Measurements from ENCODE around the gene RCAN3.
"Not testable (repeated sequence)": the region's sequence is repeated elsewhere in the genome, so short reads cannot be mapped to it uniquely, and the experiment has no call there.

RCAN3 gene

GRCh38 chr1:24514946-24515345 lies 12.3 kb downstream of the RCAN3 start:
- no peak overlapping the region for H3K4me3 ChIP-seq (ENCODE audit: low read depth, low read length)
- DNase-seq (ENCODE audit: low read depth): no peak
- no peak for TF ChIP-seq CTCF (IDR thresholded peaks at IDR 0.05; ENCODE audit: low read depth, low read length, missing control alignments)

- not testable (repeated sequence) for DNase-seq (ENCODE audit: low read depth); H3K4me3 ChIP-seq (ENCODE audit: low read depth, low read length)
Measured at GRCh38 chr1:24515671-24516209, 13.1 kb downstream of the RCAN3 start.

- TF ChIP-seq CTCF (IDR thresholded peaks at IDR 0.05; ENCODE audit: low read depth, low read length, missing control alignments): no peak
- no peak for DNase-seq (ENCODE audit: low read depth)
- H3K4me3 ChIP-seq (ENCODE audit: low read depth, low read length): no peak overlapping the region
Measured at GRCh38 chr1:24516506-24516905, 13.9 kb downstream of the RCAN3 start.

- no peak for DNase-seq (ENCODE audit: low read depth)
- no peak for TF ChIP-seq CTCF (IDR thresholded peaks at IDR 0.05; ENCODE audit: low read depth, low read length, missing control alignments)
- no peak overlapping the region for H3K4me3 ChIP-seq (ENCODE audit: low read depth, low read length)
Measured at GRCh38 chr1:24517898-24518297, 15.3 kb downstream of the RCAN3 start.

GRCh38 chr1:24520282-24520681 lies 17.6 kb downstream of the RCAN3 start:
- not testable (repeated sequence) for DNase-seq (ENCODE audit: low read depth); H3K4me3 ChIP-seq (ENCODE audit: low read depth, low read length)

- H3K4me3 ChIP-seq (ENCODE audit: low read depth, low read length): no peak overlapping the region
- DNase-seq (ENCODE audit: low read depth): no peak
- no peak for TF ChIP-seq CTCF (IDR thresholded peaks at IDR 0.05; ENCODE audit: low read depth, low read length, missing control alignments)
Measured at GRCh38 chr1:24525606-24526005, 23.0 kb downstream of the RCAN3 start.

GRCh38 chr1:24526045-24526444 lies 23.4 kb downstream of the RCAN3 start:
- no peak overlapping the region for H3K4me3 ChIP-seq (ENCODE audit: low read depth, low read length)
- no peak for TF ChIP-seq CTCF (IDR thresholded peaks at IDR 0.05; ENCODE audit: low read depth, low read length, missing control alignments)

GRCh38 chr1:24526940-24527542 lies 24.4 kb downstream of the RCAN3 start:
- TF ChIP-seq CTCF (IDR thresholded peaks at IDR 0.05; ENCODE audit: low read depth, low read length, missing control alignments): peak; percentile 35
- no peak for DNase-seq (ENCODE audit: low read depth)

More at GRCh38 chr1:24526045-24526444, 23.4 kb downstream of the RCAN3 start:
- DNase-seq (ENCODE audit: low read depth): no peak

More at GRCh38 chr1:24526940-24527542, 24.4 kb downstream of the RCAN3 start:
- H3K4me3 ChIP-seq (ENCODE audit: low read depth, low read length): no peak overlapping the region

All from GM12864 (cell line).